Left ventricle myocardium inferior (tissue), 1 donor: ENCODE measurements around the gene PPP5C. TPM values are rescaled to one million over a fixed set of nuclear protein-coding genes. Genes with fewer than 3 reads are reported as not detected.

ENCODE experiments used
- DNase-seq: peaks from one replicate; pipeline ENCODE4 v3.0.0-alpha.2; 2020
- H3K27ac ChIP-seq: fragments of 200-600 bp; replicated peaks from 2 replicates; pipeline ENCODE4 v1.8.0; 2021
- H3K27me3 ChIP-seq: fragments of 200-600 bp; 2 replicates; pipeline ENCODE4 v1.8.0; 2021; ENCODE audit warnings: low read depth
- H3K36me3 ChIP-seq: fragments of 200-600 bp; 2 replicates; pipeline ENCODE4 v1.8.0; 2021
- H3K4me1 ChIP-seq: fragments of 200-600 bp; 2 replicates; pipeline ENCODE4 v1.8.0; 2021
- H3K4me3 ChIP-seq: fragments of 200-600 bp; 2 replicates; pipeline ENCODE4 v1.8.0; 2021; ENCODE audit warnings: mild to moderate bottlenecking, moderate library complexity
- H3K9me3 ChIP-seq: fragments of 200-600 bp; replicated peaks from 2 replicates; pipeline ENCODE4 v1.8.0; 2021
- intact Hi-C: fragments of 100-400 bp; cut with micrococcal nuclease; formaldehyde crosslinking; loops from one replicate; pipeline ENCODE4 v1.11.0; 2022
- total RNA-seq: library from RNA; stranded (reverse); fragmentation: NEBNext Ultra II Directional; extraction: Animal tissue kit (Norgen Biotek cat#: 25700); gene quantifications from one replicate; pipeline ENCODE4 v1.2.1, GENCODE V29; 2021
- TF ChIP-seq, protein P1 (sequence below): fragments of 200-600 bp; IDR thresholded peaks from 2 replicates; pipeline ENCODE4 v1.8.0; 2021; ENCODE audit warnings: antibody characterized with exemption, mild to moderate bottlenecking, borderline replicate concordance
- donor health status: DM: no; HTN: yes; CAD: no; lungs with severe emphysema.

The PPP5C gene
- total RNA-seq, 1 donor from 2014 or later, result 70.8 TPM

DNA sequence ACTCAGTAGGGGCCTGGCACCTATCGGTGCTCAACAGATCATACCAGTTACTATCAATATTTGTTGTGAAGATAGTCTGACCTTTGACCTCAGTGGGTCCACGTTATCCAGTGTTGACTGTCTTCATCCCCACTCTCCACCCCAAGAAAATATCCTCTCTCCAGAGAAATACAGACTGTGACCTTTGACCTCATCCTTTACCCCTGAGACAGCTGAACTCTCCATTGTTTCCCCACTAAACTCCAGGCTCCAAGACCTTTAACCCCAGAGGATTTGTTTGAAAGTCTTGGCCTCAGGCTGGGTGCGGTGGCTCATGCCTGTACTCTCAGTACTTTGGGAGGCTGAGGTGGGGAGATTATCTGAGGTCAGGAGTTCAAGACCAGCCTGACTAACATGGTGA lies 22.6 kb upstream of the PPP5C start:
- intact Hi-C loops, result no loop called here
- Histone ChIP-seq H3K36me3 (peaks cover 100% of the 10 kb centered on the region), H3K4me1 (no peaks in the 10 kb centered on the region), H3K27me3 (no peaks in the 10 kb centered on the region), H3K27ac (no peak overlapping the region), H3K4me3 (no peak overlapping the region), H3K9me3 (peaks cover 18% of the 10 kb centered on the region)
- no peak for DNase-seq
- TF ChIP-seq, protein P1, sequence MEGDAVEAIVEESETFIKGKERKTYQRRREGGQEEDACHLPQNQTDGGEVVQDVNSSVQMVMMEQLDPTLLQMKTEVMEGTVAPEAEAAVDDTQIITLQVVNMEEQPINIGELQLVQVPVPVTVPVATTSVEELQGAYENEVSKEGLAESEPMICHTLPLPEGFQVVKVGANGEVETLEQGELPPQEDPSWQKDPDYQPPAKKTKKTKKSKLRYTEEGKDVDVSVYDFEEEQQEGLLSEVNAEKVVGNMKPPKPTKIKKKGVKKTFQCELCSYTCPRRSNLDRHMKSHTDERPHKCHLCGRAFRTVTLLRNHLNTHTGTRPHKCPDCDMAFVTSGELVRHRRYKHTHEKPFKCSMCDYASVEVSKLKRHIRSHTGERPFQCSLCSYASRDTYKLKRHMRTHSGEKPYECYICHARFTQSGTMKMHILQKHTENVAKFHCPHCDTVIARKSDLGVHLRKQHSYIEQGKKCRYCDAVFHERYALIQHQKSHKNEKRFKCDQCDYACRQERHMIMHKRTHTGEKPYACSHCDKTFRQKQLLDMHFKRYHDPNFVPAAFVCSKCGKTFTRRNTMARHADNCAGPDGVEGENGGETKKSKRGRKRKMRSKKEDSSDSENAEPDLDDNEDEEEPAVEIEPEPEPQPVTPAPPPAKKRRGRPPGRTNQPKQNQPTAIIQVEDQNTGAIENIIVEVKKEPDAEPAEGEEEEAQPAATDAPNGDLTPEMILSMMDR, result no peak

DNA sequence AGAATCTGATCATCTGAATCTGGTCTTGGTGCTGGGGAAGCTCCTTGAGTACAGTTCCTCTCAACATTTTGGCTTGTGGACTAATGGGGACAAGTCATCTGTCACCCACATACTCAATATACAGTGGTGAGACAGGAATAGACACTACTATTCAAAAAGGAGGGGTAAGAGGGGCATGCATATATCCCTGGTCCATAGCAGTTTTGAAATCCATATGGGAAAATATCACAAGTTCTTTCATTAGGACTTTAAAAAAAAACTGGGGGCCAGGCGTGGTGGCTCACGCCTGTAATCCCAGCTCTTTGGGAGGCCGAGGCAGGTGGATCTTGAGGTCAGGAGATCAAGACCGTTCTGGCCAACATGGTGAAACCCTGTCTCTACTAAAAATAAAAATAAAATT lies 20.3 kb upstream of the PPP5C start:
- no peak overlapping the region for H3K27ac ChIP-seq
- TF ChIP-seq, protein P1, result no peak
- intact Hi-C loops, result no loop called here
- DNase-seq, result no peak
- H3K4me1 ChIP-seq, result no peaks in the 10 kb centered on the region
- peaks cover 18% of the 10 kb centered on the region for H3K9me3 ChIP-seq
- H3K36me3 ChIP-seq, result peaks cover 100% of the 10 kb centered on the region
- no peak overlapping the region for H3K4me3 ChIP-seq
- H3K27me3 ChIP-seq, result no peaks in the 10 kb centered on the region

DNA sequence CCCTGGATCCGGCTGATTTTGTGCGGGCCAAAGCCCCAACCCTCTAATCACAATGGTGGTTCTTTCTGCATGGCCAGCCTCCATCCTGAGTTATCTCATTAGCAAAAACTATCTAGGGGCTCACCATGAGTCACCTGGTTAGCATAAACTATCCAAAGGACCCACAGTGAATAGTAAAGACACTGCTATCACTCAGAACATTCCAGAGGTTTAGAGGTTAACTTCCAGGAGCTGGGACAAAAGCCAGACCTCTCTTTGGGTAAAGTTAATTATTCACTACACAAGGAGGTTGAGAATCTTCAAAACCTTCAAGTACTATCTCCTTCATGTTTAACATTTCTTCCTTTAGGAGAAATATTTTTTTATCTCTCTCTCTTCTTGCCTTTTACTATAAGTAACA lies 18.8 kb upstream of the PPP5C start:
- no peak for DNase-seq
- no peaks in the 10 kb centered on the region for H3K27me3 ChIP-seq
- no peak overlapping the region for H3K4me3 ChIP-seq
- TF ChIP-seq, protein P1, result no peak
- H3K9me3 ChIP-seq, result peaks cover 18% of the 10 kb centered on the region
- H3K27ac ChIP-seq, result no peak overlapping the region
- no peaks in the 10 kb centered on the region for H3K4me1 ChIP-seq
- H3K36me3 ChIP-seq, result peaks cover 100% of the 10 kb centered on the region
- intact Hi-C loops, result no loop called here

DNA sequence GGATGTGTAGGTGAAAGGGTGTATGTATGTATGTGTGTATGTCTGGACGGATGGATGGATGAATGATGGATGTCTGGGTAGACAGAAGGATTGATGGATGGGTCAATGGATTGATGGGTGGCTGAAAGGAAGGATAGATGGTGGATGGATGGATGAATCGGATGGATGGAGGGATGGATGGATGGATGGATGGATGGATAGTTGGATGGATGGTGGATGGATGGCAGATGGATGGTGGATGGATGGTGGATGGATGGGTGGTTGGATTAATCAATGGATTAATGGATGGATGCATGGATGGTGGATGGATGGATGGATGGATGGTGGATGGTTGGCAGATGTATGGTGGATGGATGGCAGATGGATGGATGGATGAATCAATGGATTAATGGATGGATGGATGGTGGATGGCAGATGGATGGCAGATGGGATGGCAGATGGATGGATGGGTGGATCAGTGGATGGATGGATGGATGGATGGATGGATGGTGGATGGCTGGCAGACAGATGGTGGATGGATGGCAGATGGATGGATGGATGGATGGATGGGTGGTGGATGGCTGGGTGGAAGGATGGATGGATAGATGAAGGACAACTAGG lies 16.5 kb upstream of the PPP5C start:
- Histone ChIP-seq H3K4me1 (no peaks in the 10 kb centered on the region), H3K27ac (no peak overlapping the region), H3K36me3 (peaks cover 97% of the 10 kb centered on the region), H3K27me3 (no peaks in the 10 kb centered on the region), H3K9me3 (peaks cover 18% of the 10 kb centered on the region), H3K4me3 (no peak overlapping the region)
- intact Hi-C loops, result no loop called here
- TF ChIP-seq, protein P1, result no peak
- no peak for DNase-seq

DNA sequence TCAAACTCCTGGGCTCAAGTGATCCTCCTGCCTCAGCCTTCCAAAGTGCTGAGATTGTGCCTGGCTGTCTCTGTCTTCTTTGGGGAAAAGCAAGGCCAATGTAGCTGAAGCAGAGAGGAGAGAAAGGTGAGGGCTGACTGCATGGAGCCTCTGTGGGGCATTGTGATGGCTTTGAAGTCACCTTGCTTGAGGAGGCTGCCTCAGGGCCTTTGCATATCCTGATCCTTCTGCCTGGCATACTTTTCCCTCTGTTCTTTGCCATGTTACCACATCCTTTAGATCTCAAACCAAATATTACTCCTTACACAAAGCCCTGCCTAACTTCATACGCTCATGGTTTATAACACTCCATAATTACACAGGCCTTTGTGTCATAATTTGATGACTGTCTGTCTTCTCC lies 9.4 kb upstream of the PPP5C start:
- intact Hi-C loops, result no loop called here
- no peaks in the 10 kb centered on the region for H3K27me3 ChIP-seq
- peaks cover 97% of the 10 kb centered on the region for H3K36me3 ChIP-seq

More for the DNA sequence above, 9.4 kb upstream of the PPP5C start:
- H3K4me3 ChIP-seq, result no peak overlapping the region
- no peak overlapping the region for H3K27ac ChIP-seq
- TF ChIP-seq, protein P1, result no peak
- no peaks in the 10 kb centered on the region for H3K4me1 ChIP-seq
- DNase-seq, result no peak
- H3K9me3 ChIP-seq, result no peaks in the 10 kb centered on the region
